HG02798 (cell line): Measurements from ENCODE around the gene FBXO46.
A peak's percentile ranks its signal among the peaks of the same experiment; 100 is the strongest.
"Not testable (repeated sequence)": the region's sequence is repeated elsewhere in the genome, so short reads cannot be mapped to it uniquely, and the experiment has no call there.

Experiments used
- ATAC-seq: cut with Tn5 transposase; IDR thresholded peaks from one replicate; pipeline ENCODE4 v1.9.1; 2021; ENCODE audit warnings: mild to moderate bottlenecking; ENCODE audit not compliant: unreplicated experiment, poor library complexity

The FBXO46 gene

GRCh38 chr19:45692187-45693105 lies 38.2 kb downstream of the FBXO46 start, which contains the start of gene QPCTL:
TSS of gene QPCTL (plus strand) at chr19:45692666. CDS start at chr19:45692704, 38 bp downstream.
- ATAC-seq = peak; percentile 88

- ATAC-seq = peak; percentile 69
Observed at GRCh38 chr19:45691516-45692186, 39.0 kb downstream of the FBXO46 start, which contains the start of gene SNRPD2. TSS of gene SNRPD2 (minus strand) at chr19:45691953. CDS start at chr19:45691888, 65 bp downstream.

GRCh38 chr19:45687599-45687998 lies 43.1 kb downstream of the FBXO46 start:
- ATAC-seq = no peak

GRCh38 chr19:45685045-45685444 lies 45.7 kb downstream of the FBXO46 start:
- not testable (repeated sequence) for ATAC-seq

- no peak for ATAC-seq
Observed at GRCh38 chr19:45682908-45683307, 47.8 kb downstream of the FBXO46 start.

- no peak for ATAC-seq
Observed at GRCh38 chr19:45682117-45682516, 48.6 kb downstream of the FBXO46 start.

- peak; percentile 82 for ATAC-seq
Observed at GRCh38 chr19:45681391-45682015, 49.2 kb downstream of the FBXO46 start.

GRCh38 chr19:45677351-45678230 lies 53.1 kb downstream of the FBXO46 start:
- ATAC-seq = peak; percentile 48

GRCh38 chr19:45676851-45677263 lies 53.8 kb downstream of the FBXO46 start:
- ATAC-seq = peak; percentile 14

GRCh38 chr19:45674946-45675345 lies 55.8 kb downstream of the FBXO46 start:
- no peak for ATAC-seq

- no peak for ATAC-seq
Observed at GRCh38 chr19:45670670-45671453, 59.8 kb downstream of the FBXO46 start.

GRCh38 chr19:45668342-45668871 lies 62.3 kb downstream of the FBXO46 start:
- ATAC-seq = peak; percentile 5

- ATAC-seq = peak; percentile 30
Observed at GRCh38 chr19:45667620-45668341, 62.9 kb downstream of the FBXO46 start, which contains the start of gene GIPR. TSS of gene GIPR (plus strand) at chr19:45668221. CDS start at chr19:45669521, 1,300 bp downstream.

GRCh38 chr19:45664575-45664974 lies 66.1 kb downstream of the FBXO46 start:
- ATAC-seq = no peak

GRCh38 chr19:45663800-45664199 lies 66.9 kb downstream of the FBXO46 start:
- no peak for ATAC-seq

GRCh38 chr19:45660636-45661035 lies 70.1 kb downstream of the FBXO46 start:
- ATAC-seq = no peak
